Measurements from ENCODE around the gene XG.

DNA sequence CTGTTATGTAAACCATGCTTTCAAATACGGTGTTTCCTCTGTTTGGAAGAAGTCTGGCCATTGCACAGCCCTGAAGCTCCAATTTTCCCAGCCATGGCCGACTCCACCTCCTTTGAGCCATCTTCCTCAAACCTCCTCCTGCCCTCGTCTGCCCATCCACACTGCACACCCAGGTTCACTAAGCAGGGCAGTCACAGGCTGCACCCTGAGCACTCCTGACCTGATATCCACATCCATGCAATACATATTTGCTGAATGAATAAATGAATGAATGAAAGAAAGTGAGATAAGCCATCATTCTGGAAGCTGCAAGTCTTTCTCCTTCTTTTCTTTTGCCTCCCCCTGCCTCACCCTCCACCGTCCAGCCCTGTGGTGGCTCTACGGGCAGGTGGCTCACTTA lies 22.2 kb downstream of the XG start:
- TF ChIP-seq, protein P1, sequence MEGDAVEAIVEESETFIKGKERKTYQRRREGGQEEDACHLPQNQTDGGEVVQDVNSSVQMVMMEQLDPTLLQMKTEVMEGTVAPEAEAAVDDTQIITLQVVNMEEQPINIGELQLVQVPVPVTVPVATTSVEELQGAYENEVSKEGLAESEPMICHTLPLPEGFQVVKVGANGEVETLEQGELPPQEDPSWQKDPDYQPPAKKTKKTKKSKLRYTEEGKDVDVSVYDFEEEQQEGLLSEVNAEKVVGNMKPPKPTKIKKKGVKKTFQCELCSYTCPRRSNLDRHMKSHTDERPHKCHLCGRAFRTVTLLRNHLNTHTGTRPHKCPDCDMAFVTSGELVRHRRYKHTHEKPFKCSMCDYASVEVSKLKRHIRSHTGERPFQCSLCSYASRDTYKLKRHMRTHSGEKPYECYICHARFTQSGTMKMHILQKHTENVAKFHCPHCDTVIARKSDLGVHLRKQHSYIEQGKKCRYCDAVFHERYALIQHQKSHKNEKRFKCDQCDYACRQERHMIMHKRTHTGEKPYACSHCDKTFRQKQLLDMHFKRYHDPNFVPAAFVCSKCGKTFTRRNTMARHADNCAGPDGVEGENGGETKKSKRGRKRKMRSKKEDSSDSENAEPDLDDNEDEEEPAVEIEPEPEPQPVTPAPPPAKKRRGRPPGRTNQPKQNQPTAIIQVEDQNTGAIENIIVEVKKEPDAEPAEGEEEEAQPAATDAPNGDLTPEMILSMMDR (IDR thresholded peaks at IDR 0.05; ENCODE audit: low read depth, low read length), result no peak
- TF ChIP-seq MYC (IDR thresholded peaks at IDR 0.05; ENCODE audit: low read depth, low read length) (no peak), POLR2A (IDR thresholded peaks at IDR 0.05; ENCODE audit: extremely low read depth, insufficient read length) (no peak)
